ENCODE data around the gene CD180.

Gene CD180

DNA sequence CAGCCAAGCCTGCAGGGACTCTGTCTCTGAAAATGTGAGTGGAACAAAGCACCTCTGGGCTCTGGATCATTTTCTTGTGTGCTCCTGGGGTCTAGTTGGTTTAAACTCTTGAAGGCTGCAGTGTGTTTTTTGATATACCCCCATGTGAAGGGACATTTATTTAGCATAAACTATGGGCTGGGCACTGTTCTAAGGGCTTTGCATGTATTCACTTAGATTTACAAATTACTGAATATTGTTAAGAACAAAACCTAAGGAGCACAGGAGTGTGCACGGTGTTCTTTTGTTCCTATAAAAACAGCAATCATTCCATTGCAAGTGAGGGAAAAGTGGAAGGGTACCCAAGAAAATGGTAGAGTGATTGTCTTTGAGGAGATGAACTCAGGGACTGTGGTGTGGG is 20.0 kb upstream of the CD180 start:
- Histone ChIP-seq H3F3A (ENCODE audit: insufficient read depth, low read length) (no peaks in the 10 kb centered on the region), H3K4me2 (ENCODE audit: low read length) (peak overlapping the region; percentile 62), H3K4me1 (ENCODE audit: insufficient read depth, low read length, severe bottlenecking) (peaks cover 40% of the 10 kb centered on the region), H3K9ac (ENCODE audit: low read length) (peak overlapping the region; percentile 50; the same call in 1 of the 2 replicates), H3K27ac (ENCODE audit: low read depth, low read length, poor library complexity, severe bottlenecking) (peak overlapping the region; percentile 97), H3K4me3 (ENCODE audit: low read depth, low read length, poor library complexity, severe bottlenecking) (peak overlapping the region; percentile 29), H2AFZ (ENCODE audit: low read length) (peak overlapping the region; percentile 0; the same call in 1 of the 2 replicates), H3K9me3 (ENCODE audit: low read length) (no peaks in the 10 kb centered on the region), H3K79me2 (ENCODE audit: insufficient read depth, low read length) (no peaks in the 10 kb centered on the region), H3K27me3 (ENCODE audit: insufficient read depth, low read length) (no peaks in the 10 kb centered on the region), H3K36me3 (ENCODE audit: insufficient read depth, low read length) (no peaks in the 10 kb centered on the region), H3K9me2 (ENCODE audit: low read depth, low read length) (no peaks in the 10 kb centered on the region), H4K20me1 (ENCODE audit: insufficient read depth, low read length) (no peaks in the 10 kb centered on the region)
- TF ChIP-seq, protein P1, sequence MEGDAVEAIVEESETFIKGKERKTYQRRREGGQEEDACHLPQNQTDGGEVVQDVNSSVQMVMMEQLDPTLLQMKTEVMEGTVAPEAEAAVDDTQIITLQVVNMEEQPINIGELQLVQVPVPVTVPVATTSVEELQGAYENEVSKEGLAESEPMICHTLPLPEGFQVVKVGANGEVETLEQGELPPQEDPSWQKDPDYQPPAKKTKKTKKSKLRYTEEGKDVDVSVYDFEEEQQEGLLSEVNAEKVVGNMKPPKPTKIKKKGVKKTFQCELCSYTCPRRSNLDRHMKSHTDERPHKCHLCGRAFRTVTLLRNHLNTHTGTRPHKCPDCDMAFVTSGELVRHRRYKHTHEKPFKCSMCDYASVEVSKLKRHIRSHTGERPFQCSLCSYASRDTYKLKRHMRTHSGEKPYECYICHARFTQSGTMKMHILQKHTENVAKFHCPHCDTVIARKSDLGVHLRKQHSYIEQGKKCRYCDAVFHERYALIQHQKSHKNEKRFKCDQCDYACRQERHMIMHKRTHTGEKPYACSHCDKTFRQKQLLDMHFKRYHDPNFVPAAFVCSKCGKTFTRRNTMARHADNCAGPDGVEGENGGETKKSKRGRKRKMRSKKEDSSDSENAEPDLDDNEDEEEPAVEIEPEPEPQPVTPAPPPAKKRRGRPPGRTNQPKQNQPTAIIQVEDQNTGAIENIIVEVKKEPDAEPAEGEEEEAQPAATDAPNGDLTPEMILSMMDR (IDR thresholded peaks at IDR 0.05; ENCODE audit: low read length), result no peak
- TF ChIP-seq EZH2 (IDR thresholded peaks at IDR 0.05; ENCODE audit: borderline replicate concordance, low read length), result no peak

DNA sequence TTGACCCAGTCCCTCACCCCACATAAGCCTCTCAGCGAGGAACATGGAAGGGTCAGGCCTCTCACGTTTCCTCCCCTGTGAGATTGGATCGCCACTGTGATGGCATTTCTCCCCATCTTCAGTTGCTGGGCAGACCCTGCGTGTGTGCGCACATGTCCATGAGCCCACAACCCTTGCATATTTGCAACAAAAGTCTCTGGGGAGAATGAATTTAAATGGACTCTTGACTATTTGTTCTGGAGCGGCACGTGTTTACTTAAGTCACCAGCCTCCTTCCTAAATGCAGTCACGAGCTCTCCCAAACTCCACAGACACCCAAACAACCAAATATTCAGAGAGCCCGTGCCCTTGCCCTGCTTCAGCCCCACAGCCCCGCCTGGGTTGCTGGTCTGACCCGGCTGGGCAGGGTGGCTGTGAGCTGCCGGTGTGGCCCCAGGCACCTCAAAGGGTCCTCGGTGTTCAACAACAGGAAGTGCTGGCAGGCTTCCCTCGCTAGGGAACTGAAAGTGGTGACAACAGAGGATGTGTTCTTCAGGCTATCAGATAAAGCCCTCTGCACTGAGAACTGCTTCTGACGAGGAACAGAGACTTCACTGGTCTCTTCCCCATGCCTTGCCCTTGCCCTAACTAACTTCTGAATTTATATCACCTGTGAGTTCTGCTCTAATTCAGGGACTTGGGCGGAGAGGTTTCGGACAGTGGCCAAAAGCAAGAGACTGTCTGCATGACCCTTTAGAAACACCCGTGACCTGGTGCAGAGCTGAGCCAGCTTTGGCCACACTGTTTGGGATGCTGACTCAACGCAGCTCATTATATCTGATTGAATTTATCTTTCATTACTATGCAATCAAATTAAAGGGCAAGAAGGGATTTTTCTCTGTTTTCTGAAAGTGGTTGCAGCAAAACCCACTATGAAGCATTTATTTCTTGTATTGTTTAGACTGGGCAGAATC is 19.2 kb upstream of the CD180 start:
- Histone ChIP-seq H3K79me2 (ENCODE audit: insufficient read depth, low read length) (no peaks in the 10 kb centered on the region), H3K9me3 (ENCODE audit: low read length) (no peaks in the 10 kb centered on the region), H3F3A (ENCODE audit: insufficient read depth, low read length) (no peaks in the 10 kb centered on the region), H2AFZ (ENCODE audit: low read length) (peak overlapping the region; percentile 0; the same call in 1 of the 2 replicates), H3K9ac (ENCODE audit: low read length) (peak overlapping the region; percentile 51), H3K9me2 (ENCODE audit: low read depth, low read length) (no peaks in the 10 kb centered on the region), H3K27me3 (ENCODE audit: insufficient read depth, low read length) (no peaks in the 10 kb centered on the region), H3K4me1 (ENCODE audit: insufficient read depth, low read length, severe bottlenecking) (peaks cover 34% of the 10 kb centered on the region), H3K27ac (ENCODE audit: low read depth, low read length, poor library complexity, severe bottlenecking) (peak overlapping the region; percentile 97), H4K20me1 (ENCODE audit: insufficient read depth, low read length) (no peaks in the 10 kb centered on the region), H3K4me3 (ENCODE audit: low read depth, low read length, poor library complexity, severe bottlenecking) (peak overlapping the region; percentile 29), H3K4me2 (ENCODE audit: low read length) (peak overlapping the region; percentile 62), H3K36me3 (ENCODE audit: insufficient read depth, low read length) (no peaks in the 10 kb centered on the region)
- no peak for TF ChIP-seq EZH2 (IDR thresholded peaks at IDR 0.05; ENCODE audit: borderline replicate concordance, low read length)
- TF ChIP-seq, protein P1 (IDR thresholded peaks at IDR 0.05; ENCODE audit: low read length), result no peak

DNA sequence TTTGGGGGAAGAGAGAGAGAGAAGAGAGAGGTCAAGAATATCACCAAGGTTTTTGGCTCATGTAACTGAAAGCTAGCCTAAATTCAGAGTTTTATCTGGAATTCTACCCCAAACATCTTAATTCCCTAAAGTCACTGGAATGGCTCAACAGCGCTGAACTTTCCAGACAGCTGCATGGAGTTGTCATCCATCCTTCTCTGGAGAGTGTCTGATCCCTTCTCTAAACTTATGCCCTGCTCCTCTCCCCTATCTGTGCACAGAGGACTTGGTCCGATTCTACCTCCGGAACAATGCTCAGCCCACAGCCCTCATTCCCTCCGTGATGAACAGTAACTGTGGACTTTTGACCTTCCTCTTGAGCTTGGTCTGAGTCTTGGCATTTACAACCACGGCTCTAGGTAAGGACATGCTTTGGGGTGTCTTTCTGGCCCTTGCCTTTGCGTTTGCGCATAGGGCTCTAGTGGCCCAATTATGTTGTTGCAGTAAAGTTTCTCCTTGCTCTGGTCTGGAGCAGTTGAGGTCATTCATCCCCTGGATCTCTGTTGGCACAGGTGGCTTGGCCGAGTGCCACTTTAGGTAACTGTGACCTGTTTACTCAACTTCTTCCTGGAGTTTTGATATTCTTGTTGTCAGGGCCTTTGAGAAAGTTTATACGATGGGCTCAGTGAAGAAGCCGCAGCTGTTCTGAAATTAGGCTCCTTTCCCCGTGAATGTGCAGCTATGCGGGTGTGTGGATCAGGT is 18.3 kb upstream of the CD180 start:
- Histone ChIP-seq H3K79me2 (ENCODE audit: insufficient read depth, low read length) (no peaks in the 10 kb centered on the region), H3K9me2 (ENCODE audit: low read depth, low read length) (no peaks in the 10 kb centered on the region), H3K4me1 (ENCODE audit: insufficient read depth, low read length, severe bottlenecking) (peaks cover 34% of the 10 kb centered on the region), H3K27me3 (ENCODE audit: insufficient read depth, low read length) (no peaks in the 10 kb centered on the region), H3K4me2 (ENCODE audit: low read length) (peak overlapping the region; percentile 62), H3K36me3 (ENCODE audit: insufficient read depth, low read length) (no peaks in the 10 kb centered on the region), H3K27ac (ENCODE audit: low read depth, low read length, poor library complexity, severe bottlenecking) (peak overlapping the region; percentile 97), H2AFZ (ENCODE audit: low read length) (0 out of 2 replicates have a peak overlapping the region, but pooled peaks have one; percentile 9), H3K9ac (ENCODE audit: low read length) (peak overlapping the region; percentile 51), H3K9me3 (ENCODE audit: low read length) (no peaks in the 10 kb centered on the region), H3K4me3 (ENCODE audit: low read depth, low read length, poor library complexity, severe bottlenecking) (peak overlapping the region; percentile 16), H4K20me1 (ENCODE audit: insufficient read depth, low read length) (no peaks in the 10 kb centered on the region), H3F3A (ENCODE audit: insufficient read depth, low read length) (no peaks in the 10 kb centered on the region)
- TF ChIP-seq, protein P1 (IDR thresholded peaks at IDR 0.05; ENCODE audit: low read length), result peak; percentile 17; the same call in 1 of the 2 replicates
- no peak for TF ChIP-seq EZH2 (IDR thresholded peaks at IDR 0.05; ENCODE audit: borderline replicate concordance, low read length)
